Activated T-helper 1 cell treated with anti-CD3 and anti-CD28 coated beads, Interleukin-2, amount 50 U/mL, for 16 hours (primary cell): ENCODE measurements around the gene C20orf204.

ENCODE experiments used
- DNase-seq, 2 donors: peaks; one replicate each; pipeline ENCODE4 v3.0.0-alpha.2; 2020; ENCODE audit warnings: low read depth in 1 of 2, low spot score in 1 of 2

The C20orf204 gene

GRCh38 chr20:64041040-64041780, 5.2 kb downstream of the C20orf204 start:
- no peak for DNase-seq

DNA sequence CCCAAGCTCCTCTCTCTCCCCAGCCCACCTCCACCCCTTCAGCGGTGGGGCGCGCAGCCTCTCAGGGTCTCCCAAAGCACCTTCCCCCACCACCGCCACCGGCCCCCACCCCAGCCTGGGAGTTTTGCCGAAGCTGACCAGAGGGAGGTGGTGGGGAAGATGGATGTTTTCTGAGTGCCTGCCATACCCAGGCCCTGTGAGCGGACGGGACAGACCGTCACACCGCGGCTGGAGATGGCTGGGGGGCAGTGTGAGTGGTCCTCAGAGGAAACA, 5.7 kb downstream of the C20orf204 start:
- DNase-seq: no peak

DNA sequence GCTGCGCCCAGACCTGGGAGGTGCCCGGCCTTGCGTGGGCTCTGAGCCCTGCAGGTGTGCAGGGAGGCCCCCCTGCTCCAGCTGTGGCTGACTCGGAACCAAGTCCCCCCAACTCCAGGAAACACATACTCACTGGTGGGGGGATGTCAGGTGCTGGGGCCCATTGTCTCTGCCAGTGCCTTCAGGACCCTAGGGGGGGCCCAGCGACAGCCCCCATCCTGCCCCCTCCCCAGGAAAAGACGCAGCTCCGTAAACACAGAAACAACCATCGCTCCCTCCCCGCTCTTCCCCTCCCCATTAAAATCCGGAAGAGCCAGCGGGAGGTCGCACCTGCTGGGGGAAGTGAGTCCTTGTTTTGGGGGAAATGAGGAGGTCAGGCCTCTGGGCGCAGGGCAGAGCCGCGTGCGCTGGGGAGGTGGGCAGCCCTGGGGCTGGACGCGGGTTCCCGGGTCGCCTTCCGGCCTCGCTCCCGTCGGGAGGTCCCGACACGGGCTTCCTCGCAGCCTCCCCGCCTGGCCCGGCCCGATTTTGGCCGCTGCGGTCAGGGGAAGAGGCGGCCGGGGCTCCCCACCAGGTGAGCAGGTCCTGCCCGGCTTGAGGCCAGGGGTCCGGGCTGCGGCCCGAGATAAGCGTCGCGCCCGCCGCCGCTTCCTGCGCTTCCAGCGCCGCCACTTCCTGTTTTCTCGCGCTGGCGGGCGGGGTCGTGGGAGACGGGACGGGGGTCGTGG, 6.2 kb downstream of the C20orf204 start:
- DNase-seq: no peak

DNA sequence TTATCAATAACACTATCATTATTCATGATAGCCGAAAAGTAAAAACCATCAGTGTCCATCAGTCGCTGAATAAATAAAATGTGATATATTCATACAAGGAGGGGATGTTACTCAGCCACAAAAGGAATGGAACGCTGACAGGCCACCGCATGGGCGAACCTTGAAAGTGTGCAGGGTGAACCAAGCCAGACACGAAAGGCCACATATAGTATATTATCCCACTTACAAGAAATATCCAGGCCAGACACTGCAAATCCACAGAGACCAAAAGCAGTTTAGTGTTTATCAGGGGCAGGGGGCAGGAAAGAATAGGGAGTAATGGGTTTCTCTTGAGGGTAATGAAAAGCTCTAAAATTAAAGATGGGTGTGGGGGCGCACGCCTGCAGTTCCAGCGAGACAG, 7.8 kb downstream of the C20orf204 start:
- DNase-seq: no peak

GRCh38 chr20:64044484-64045247, 8.7 kb downstream of the C20orf204 start:
- no peak for DNase-seq

- no peak for DNase-seq
These were observed 9.5 kb downstream of the C20orf204 start for GRCh38 chr20:64045346-64046011.

- DNase-seq: no peak
These were observed 11.0 kb downstream of the C20orf204 start for GRCh38 chr20:64047046-64047389.

- DNase-seq: no peak
These were observed 12.0 kb downstream of the C20orf204 start for GRCh38 chr20:64047968-64048401.

DNA sequence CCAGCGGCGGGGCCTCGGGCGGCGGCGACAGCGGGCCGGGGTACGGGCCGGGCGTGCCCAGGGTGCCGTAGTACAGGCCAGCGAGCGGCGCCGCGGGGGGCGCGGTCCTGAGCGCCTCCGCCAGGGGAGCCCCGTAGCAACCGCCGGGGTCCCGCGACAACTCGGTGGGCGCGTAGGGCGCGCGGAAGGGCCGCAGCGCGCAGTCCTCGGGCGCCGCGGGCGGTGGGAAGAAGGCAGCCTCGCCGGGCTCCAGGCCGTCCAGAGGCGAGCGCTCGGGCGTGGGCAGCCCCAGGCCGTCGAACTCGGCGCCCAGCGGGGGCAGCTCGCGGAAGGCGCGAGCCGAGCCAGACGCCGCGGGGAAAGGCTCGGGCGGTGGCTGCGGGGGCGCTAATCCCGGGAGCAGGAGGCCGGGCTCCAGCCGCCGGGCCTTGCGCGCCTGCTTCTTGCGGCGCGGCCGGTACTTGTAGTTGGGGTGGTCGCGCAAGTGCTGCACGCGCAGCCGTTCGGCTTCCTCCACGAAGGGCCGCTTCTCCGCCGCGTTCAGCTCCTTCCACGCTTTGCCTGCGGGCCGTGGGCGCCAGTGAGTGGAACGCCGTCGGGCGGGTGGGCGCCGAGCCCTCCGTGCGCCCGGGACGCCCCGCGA, 12.5 kb downstream of the C20orf204 start:
- DNase-seq: no peak

GRCh38 chr20:64049060-64049877, 13.3 kb downstream of the C20orf204 start, which contains the start of gene SOX18:
SOX18 (minus strand) TSS chr20:64049639; CDS start chr20:64049516, 123 bp downstream.
- no peak for DNase-seq

GRCh38 chr20:64049878-64050260, 13.9 kb downstream of the C20orf204 start:
- DNase-seq: no peak

DNA sequence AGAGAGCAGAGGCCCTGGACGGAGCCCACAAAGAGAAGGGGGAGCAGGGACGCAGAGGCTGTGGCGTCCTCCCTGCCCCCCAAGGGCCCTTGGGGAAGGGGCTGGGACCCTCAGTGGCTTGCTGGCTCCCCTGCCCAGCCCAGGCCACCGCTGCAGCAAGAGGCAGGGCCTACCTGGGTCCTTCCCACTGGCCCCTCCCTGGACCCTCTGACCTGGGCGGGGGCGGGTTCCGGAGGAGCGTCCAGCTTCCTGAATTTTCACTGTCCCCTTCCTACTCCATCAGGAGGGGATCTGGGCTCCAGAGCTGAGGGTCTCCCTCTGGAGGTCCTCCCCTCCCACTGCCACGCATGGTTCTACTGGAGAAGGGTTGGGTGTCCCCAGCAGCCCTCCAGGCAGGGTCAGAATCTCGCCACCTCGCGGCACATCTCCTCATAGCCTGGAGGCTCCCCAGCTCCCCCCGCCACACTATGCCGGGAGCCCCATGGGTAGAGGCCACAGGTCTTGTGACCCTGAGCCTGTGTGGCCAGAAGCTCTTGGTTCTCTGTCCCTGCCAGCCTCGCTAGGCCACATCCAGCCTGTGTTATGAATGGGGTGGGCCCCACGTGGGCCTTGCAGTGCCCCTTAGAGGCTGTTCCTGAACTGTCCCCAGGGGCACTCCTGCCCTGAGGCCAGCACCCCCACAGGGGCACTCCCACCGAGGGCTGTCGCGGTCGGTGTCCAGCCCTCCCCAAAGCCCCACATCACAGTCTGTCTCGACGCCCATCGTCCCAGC, 14.5 kb downstream of the C20orf204 start:
- DNase-seq: no peak

DNA sequence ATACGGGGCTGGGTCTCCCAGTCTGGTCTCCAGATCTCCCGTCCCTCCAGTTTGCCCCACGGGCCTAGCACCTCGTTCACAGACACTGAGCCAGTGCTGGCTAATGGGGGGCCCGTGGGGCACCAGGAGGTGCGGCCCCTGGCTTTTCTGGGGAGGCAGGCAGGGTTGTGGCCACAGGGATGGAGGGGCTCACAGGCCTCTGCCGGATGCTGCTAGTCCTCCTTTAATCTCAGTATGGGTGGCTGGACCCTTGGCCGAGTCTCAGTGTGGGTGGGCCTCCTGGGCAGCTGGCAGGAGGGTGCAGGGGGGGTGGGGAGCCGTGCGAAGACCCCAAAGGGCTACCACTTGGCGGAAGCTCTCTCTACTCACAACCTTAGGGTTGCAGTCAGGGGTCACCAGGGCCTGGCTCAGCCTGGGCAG, 15.1 kb downstream of the C20orf204 start:
- no peak for DNase-seq

DNA sequence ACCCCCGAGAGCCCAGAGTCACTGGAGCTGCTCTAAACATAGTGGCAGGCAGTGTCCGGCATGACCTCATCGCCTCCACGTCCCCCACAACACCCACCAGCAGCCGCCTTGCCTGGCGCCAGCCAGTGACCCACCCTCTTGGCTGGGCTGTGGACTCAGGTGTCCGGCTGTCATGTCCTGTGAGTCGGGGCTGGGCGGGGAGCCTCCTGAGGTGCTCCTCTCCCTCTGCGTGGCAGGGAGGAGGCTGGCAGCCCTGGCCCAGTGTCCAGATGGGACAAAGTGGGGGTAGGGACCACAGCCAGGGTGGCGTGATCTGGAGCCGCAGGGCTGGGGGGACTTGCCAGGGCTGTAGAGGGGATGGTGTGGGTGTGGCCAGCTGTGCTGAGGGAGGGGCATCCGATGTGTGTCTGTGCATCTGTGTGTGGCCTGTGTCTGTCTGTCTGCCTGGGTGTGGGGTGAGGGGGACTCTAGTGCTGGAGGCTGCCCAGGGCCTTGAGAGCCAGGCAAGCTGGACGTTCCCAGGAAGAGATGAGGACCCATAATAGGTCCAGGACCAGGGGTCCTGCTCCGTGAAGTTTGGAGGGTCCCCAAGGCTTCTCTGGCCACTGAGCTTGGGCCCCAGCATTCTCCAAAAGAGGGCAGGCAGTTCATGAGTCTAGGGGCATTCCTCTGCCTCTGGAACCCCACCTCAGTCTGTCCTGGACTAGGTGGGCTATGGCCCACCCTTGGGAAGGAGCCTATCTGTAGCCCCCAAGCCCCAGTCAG, 15.8 kb downstream of the C20orf204 start:
- no peak for DNase-seq

GRCh38 chr20:64052326-64052722, 16.3 kb downstream of the C20orf204 start:
- no peak for DNase-seq

- no peak for DNase-seq
These were observed 17.2 kb downstream of the C20orf204 start for GRCh38 chr20:64052987-64053840.

GRCh38 chr20:64053841-64054661, 18.1 kb downstream of the C20orf204 start:
- DNase-seq: no peak
